T-helper 1 cell treated with Interleukin-12 subunit alpha and Interleukin-12 subunit beta and Interleukin-4 antibody, amounts not matched to agents 30 μg/mL and 1 μg/mL, for 36 hours (primary cell): ENCODE measurements around the gene IFFO2.
A peak's percentile ranks its signal among the peaks of the same experiment; 100 is the strongest.

Experiments
- H3K27ac Mint-ChIP-seq: one replicate; pipeline ENCODE4 v1.8.0; 2021; ENCODE audit warnings: mild to moderate bottlenecking, mixed read lengths
- H3K27me3 Mint-ChIP-seq: one replicate; pipeline ENCODE4 v1.8.0; 2021; ENCODE audit warnings: low read depth, mixed read lengths
- H3K36me3 Mint-ChIP-seq: one replicate; pipeline ENCODE4 v1.8.0; 2021; ENCODE audit warnings: low read depth, mixed read lengths
- H3K4me1 Mint-ChIP-seq: one replicate; pipeline ENCODE4 v1.8.0; 2021; ENCODE audit warnings: low read depth, mixed read lengths
- H3K4me3 Mint-ChIP-seq: one replicate; pipeline ENCODE4 v1.8.0; 2021; ENCODE audit warnings: mild to moderate bottlenecking, moderate library complexity, mixed read lengths
- H3K9me3 Mint-ChIP-seq: one replicate; pipeline ENCODE4 v1.8.0; 2021; ENCODE audit warnings: mixed read lengths

IFFO2 gene

DNA sequence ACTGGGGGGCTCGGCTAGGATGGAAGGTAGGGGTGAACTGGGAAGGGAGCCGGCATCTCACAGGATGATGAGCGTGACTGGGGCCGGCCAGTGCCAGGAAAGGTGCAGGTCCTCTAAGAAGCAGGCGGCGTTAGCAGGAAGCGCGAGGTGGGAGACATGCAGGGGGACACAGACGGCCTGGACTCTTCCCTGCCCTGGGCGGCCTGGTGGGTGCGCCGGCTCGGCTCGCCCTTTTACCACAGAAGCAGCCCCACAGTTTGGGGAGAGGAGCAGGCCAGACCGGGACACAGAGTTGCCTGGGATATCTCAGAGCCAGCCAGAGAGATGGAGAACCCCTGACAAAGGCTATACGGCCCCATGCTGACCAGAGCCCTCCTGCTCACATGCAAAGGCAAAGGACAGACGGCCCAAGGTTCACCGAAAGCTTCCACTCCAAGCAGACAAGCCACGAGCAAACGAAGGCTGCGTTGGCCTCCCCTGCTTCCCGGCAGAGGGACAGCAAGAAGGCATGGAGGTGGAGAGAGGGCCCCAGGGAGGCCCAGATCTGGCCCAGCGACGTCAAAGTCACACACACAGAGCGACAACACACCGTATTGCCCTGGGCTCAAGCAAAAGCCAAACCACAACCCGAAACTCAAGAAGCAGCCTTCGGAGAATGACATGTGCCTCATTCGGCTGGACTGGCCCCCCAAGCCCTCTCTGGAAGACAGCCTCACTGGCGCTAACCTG, 39.2 kb downstream of the IFFO2 start:
- H3K9me3 Mint-ChIP-seq: no peaks in the 10 kb centered on the region
- H3K36me3 Mint-ChIP-seq: peaks cover 10% of the 10 kb centered on the region
- no peaks in the 10 kb centered on the region for H3K27me3 Mint-ChIP-seq
- H3K27ac Mint-ChIP-seq: no peak overlapping the region
- peaks cover 12% of the 10 kb centered on the region for H3K4me1 Mint-ChIP-seq
- H3K4me3 Mint-ChIP-seq: no peak overlapping the region

GRCh38 chr1:18915341-18915740, 41.1 kb downstream of the IFFO2 start:
- Mint-ChIP-seq H3K27me3 (no peaks in the 10 kb centered on the region), H3K4me1 (peaks cover 7% of the 10 kb centered on the region), H3K4me3 (no peak overlapping the region), H3K9me3 (no peaks in the 10 kb centered on the region), H3K27ac (no peak overlapping the region), H3K36me3 (peaks cover 18% of the 10 kb centered on the region)

GRCh38 chr1:18913065-18913835, 43.2 kb downstream of the IFFO2 start:
- H3K4me3 Mint-ChIP-seq: no peak overlapping the region
- H3K36me3 Mint-ChIP-seq: peaks cover 27% of the 10 kb centered on the region
- peaks cover 7% of the 10 kb centered on the region for H3K4me1 Mint-ChIP-seq
- no peaks in the 10 kb centered on the region for H3K27me3 Mint-ChIP-seq
- no peak overlapping the region for H3K27ac Mint-ChIP-seq
- no peaks in the 10 kb centered on the region for H3K9me3 Mint-ChIP-seq

GRCh38 chr1:18912550-18912949, 43.9 kb downstream of the IFFO2 start:
- Mint-ChIP-seq H3K4me3 (no peak overlapping the region), H3K9me3 (no peaks in the 10 kb centered on the region), H3K27me3 (no peaks in the 10 kb centered on the region), H3K36me3 (peaks cover 29% of the 10 kb centered on the region), H3K4me1 (peaks cover 7% of the 10 kb centered on the region), H3K27ac (no peak overlapping the region)

- Mint-ChIP-seq H3K36me3 (peaks cover 31% of the 10 kb centered on the region), H3K27me3 (no peaks in the 10 kb centered on the region), H3K27ac (no peak overlapping the region), H3K9me3 (no peaks in the 10 kb centered on the region), H3K4me1 (peaks cover 4% of the 10 kb centered on the region), H3K4me3 (no peak overlapping the region)
Measured at GRCh38 chr1:18908911-18909771, 47.3 kb downstream of the IFFO2 start.

DNA sequence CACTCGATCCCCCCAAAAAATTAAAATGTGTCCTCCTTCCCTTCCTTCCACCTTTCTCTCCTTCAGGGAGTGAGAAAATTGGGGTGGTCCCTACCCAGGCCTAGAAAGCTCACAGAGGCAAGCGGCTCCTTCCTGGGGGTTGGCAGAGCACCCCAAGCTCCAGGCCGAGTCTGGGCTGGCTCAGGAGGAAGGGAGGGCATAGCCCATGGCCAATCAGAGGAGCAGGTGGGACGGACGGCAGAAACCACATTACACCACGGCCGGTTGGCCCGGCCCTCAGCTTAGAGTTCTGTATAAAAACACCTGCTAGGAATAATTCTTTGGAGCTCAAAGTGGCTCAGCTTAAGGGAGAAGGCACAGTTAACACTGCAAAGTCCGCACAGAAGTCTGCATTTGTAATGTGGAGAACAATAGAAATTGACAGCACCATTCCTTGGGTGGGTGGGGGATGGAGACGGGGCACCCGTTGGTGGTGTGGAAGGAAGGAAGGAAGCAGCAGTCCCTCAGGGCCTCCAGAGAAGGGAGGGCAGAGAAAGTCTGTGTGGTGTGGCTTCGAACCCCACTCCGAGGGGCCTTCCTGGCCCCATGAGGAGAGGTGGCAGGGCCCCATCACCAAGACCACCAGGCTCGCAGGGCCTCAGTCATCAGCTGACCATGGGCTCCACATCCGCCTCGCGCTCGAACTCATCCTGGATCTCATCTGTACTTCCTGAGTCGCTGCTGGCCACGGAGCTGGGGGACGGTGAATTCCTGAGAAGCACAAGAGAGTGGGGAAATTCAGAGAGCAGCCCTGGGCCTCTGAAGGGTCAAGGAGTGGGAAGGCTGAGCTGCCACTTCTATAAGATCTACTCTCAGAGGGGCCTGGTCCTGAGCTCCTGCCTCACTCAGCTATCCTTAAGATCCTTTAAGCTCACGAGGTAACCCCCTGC, 48.3 kb downstream of the IFFO2 start:
- no peaks in the 10 kb centered on the region for H3K9me3 Mint-ChIP-seq
- peaks cover 11% of the 10 kb centered on the region for H3K4me1 Mint-ChIP-seq
- no peak overlapping the region for H3K27ac Mint-ChIP-seq
- no peak overlapping the region for H3K4me3 Mint-ChIP-seq
- H3K36me3 Mint-ChIP-seq: peaks cover 30% of the 10 kb centered on the region
- no peaks in the 10 kb centered on the region for H3K27me3 Mint-ChIP-seq

GRCh38 chr1:18907021-18907916, 49.2 kb downstream of the IFFO2 start:
- Mint-ChIP-seq H3K4me3 (no peak overlapping the region), H3K36me3 (peaks cover 28% of the 10 kb centered on the region), H3K9me3 (no peaks in the 10 kb centered on the region)

GRCh38 chr1:18903291-18903756, 53.2 kb downstream of the IFFO2 start:
- no peaks in the 10 kb centered on the region for H3K9me3 Mint-ChIP-seq
- peaks cover 5% of the 10 kb centered on the region for H3K27me3 Mint-ChIP-seq
- H3K4me3 Mint-ChIP-seq: peak overlapping the region; percentile 83
- peaks cover 7% of the 10 kb centered on the region for H3K36me3 Mint-ChIP-seq
- H3K27ac Mint-ChIP-seq: peak overlapping the region; percentile 67
- H3K4me1 Mint-ChIP-seq: peaks cover 33% of the 10 kb centered on the region

More at GRCh38 chr1:18907021-18907916, 49.2 kb downstream of the IFFO2 start:
- H3K4me1 Mint-ChIP-seq: peaks cover 13% of the 10 kb centered on the region
- H3K27me3 Mint-ChIP-seq: no peaks in the 10 kb centered on the region
- H3K27ac Mint-ChIP-seq: no peak overlapping the region

DNA sequence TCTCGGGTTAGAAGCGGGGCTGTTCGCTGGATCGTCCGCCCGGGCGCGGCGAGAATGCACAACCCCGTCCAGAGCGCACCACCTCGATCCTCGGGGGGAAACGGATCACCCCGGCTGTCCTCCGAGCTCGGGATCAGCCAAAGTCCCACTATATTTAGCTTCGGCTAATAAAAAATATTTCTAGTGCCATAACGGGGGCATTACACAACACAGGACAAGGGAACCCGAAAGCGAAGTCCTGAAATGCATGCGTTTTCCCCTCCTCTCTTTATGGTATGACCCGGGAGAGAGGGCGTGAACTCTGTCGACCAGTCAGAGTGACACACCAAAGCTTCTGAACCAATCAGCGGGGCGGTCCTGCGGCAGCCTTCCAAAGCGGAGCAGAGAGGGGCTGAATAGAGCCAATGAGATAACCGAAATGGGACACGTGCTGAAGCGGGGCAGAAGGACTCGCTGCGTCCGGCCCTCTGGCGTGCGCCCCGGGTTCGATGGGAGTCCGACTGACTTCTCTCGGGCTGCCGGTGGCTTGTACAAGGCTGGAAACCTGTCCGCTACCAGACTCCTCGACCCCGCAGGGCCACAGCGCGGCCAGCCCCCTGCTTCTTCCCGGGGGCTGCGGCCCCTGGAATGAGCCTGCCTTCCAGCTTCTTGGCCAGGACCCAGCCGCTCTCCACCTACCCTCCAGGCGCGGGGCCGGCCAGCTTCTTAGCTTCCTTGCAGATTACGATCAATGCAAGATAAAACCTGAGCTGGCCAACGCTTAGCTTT, 53.8 kb downstream of the IFFO2 start, which contains the start of gene ALDH4A1:
ALDH4A1 (minus strand) TSS at position 33 of the 768 bp plus-strand sequence; CDS start at position 1, 32 bp downstream.
- Mint-ChIP-seq H3K4me1 (peaks cover 33% of the 10 kb centered on the region), H3K27ac (peak within 1 kb of the TSS; percentile 95), H3K4me3 (peak within 1 kb of the TSS; percentile 96), H3K9me3 (no peaks in the 10 kb centered on the region), H3K36me3 (peaks cover 3% of the 10 kb centered on the region), H3K27me3 (peaks cover 5% of the 10 kb centered on the region)

DNA sequence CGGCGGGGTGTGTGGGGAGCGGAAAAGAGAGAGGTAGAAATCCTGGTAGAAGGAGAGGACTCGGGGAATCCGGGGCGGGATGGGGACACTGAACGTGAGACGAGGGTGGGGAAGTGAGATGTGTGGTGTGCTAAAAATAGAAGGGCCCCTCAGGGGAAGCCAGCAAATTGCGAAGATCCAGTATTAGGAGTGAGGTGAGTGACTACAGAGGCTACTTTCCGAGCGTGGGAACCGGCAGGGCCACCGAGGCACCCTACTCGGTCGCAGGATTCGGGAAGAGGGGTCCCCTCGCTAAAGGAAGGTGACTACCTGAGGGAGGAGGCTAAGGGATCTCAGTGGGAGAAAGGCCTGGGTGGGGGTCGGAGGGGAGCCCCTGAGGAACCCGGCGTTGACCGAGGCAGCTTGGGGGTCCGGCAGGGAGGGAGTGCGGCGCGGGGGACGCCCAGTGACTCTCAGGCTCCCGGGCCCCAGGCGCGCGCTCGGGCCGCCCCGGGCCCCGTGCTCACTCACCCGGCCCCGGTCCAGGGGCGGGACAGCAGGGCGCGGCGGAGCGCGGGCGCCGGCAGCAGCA, 54.4 kb downstream of the IFFO2 start:
- Mint-ChIP-seq H3K4me3 (peak overlapping the region; percentile 96), H3K27me3 (peaks cover 5% of the 10 kb centered on the region), H3K4me1 (peaks cover 33% of the 10 kb centered on the region), H3K36me3 (no peaks in the 10 kb centered on the region), H3K9me3 (no peaks in the 10 kb centered on the region), H3K27ac (peak overlapping the region; percentile 95)

DNA sequence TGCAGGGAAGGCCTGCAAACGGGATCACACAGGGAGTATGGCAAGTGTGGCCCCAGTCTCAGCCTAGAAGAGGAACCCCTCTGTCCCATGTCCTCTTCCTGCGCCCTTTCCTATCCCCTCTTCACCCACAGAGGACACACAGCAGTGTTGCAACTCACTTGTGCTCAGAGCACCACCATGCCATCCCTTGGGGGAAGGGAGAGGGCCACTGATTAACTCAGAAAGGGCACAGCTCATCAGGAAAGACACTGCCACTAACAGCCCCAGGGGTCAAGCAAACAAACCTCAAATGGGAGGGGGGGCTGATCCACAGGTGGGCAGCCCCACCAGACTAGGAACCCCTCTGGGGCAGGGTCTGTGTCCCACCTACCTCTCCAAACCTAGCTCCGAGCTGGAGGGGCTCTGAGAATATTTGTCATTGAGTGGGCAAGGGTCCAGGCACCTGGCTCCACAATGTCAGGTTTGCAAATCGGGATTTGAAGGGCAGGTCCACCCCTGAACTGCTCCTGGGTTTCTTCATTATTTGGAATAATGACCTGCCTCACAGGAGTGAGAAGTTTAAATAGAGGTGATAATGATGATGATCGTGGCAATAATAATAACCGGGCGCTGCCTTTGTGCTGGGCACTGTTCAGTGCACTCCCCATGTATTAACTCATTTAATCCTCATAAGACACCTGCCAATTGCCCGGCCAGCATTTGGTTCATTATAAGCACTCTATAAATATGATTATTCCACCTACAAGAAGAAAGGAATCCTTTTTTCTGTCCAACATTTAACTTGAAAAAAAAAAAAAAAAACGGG, 55.1 kb downstream of the IFFO2 start:
- H3K36me3 Mint-ChIP-seq: no peaks in the 10 kb centered on the region
- peak overlapping the region; percentile 96 for H3K4me3 Mint-ChIP-seq
- peak overlapping the region; percentile 89 for H3K27ac Mint-ChIP-seq
- H3K27me3 Mint-ChIP-seq: peaks cover 5% of the 10 kb centered on the region
- H3K4me1 Mint-ChIP-seq: peaks cover 33% of the 10 kb centered on the region
- H3K9me3 Mint-ChIP-seq: no peaks in the 10 kb centered on the region
